GM12878 (cell line): ENCODE measurements around the gene GNPTAB. TPM values are rescaled to one million over a fixed set of nuclear protein-coding genes. Genes with fewer than 3 reads are reported as not detected.

Experiments used
- ATAC-seq: fragments of 200-7000 bp; cut with Tn5 transposase; 3 replicates; pipeline ENCODE4 v1.9.1; 2020; ENCODE audit warnings: mild to moderate bottlenecking, moderate library complexity
- BruUV-seq: library from RNA; stranded (reverse); fragments of 400-500 nt; replicated peaks from 2 replicates; lab custom pipeline; 2021; lab: Mats Ljungman, UMichigan
- CTCF ChIA-PET: fragments of 300-600 bp; sonication (Branson Sonifier 250); formaldehyde crosslinking; extraction: SDS; loops from one replicate; lab custom pipeline; 2021; ENCODE audit warnings: inconsistent platforms; lab: Yijun Ruan, JAX
- POLR2A ChIA-PET: fragments of 350-600 bp; formaldehyde crosslinking; extraction: SDS; loops from one replicate; lab custom pipeline; 2021; ENCODE audit warnings: inconsistent platforms; lab: Charles Lee
- RAD21 ChIA-PET: fragments of 300-600 bp; sonication (Branson Sonifier 250); formaldehyde crosslinking; loops from one replicate; lab custom pipeline; 2023; ENCODE audit warnings: antibody characterized with exemption; ENCODE audit not compliant: unreplicated experiment; lab: Charles Lee
- SMC1A ChIA-PET: fragments of 300-600 bp; sonication (Branson Sonifier 250); formaldehyde crosslinking; loops from one replicate; lab custom pipeline; 2023; ENCODE audit not compliant: unreplicated experiment, uncharacterized antibody; lab: Charles Lee
- DNase-seq: peaks from one replicate; pipeline ENCODE4 v3.0.0-alpha.2; 2011; ENCODE audit warnings: low read depth, low spot score
- FAIRE-seq: peaks from 3 replicates; lab custom pipeline; 2011; peaks lifted over from hg19 to GRCh38; lab: Jason Lieb, UNC
- H2AFZ ChIP-seq: 2 replicates; pipeline ENCODE4 v1.6.0; 2011; ENCODE audit warnings: low read depth, low read length, control low read depth; ENCODE audit not compliant: control insufficient read depth
- H3K27ac ChIP-seq: 2 replicates; pipeline ENCODE4 v1.5.1; 2011; ENCODE audit warnings: control low read depth; ENCODE audit not compliant: control insufficient read depth, insufficient read depth
- H3K27me3 ChIP-seq, 2 experiments: replicated peaks in 1 of 2; 2 replicates each; pipeline versions ENCODE4 v1.6.0 to v1.6.1; 2011; ENCODE audit warnings: low read length in 1 of 2; ENCODE audit not compliant: control insufficient read depth in 2 of 2, insufficient read depth in 2 of 2
- H3K36me3 ChIP-seq, 2 experiments: 2 replicates each; pipeline ENCODE4 v1.5.1; 2011; ENCODE audit warnings: low read length in 1 of 2; ENCODE audit not compliant: control insufficient read depth in 2 of 2, insufficient read depth in 2 of 2
- H3K4me1 ChIP-seq: 2 replicates; pipeline ENCODE4 v1.6.1; 2011; ENCODE audit warnings: mild to moderate bottlenecking, low read length, moderate library complexity, mixed read lengths; ENCODE audit not compliant: control insufficient read depth, insufficient read depth
- H3K4me2 ChIP-seq: 2 replicates; pipeline ENCODE4 v1.6.0; 2011; ENCODE audit warnings: control low read depth; ENCODE audit not compliant: control insufficient read depth, insufficient read depth
- H3K4me3 ChIP-seq: fragments of 200-600 bp; sonication (generic); 2 replicates; pipeline ENCODE4 v1.5.1; 2016
- H3K79me2 ChIP-seq: 2 replicates; pipeline ENCODE4 v1.6.0; 2011; ENCODE audit warnings: low read length; ENCODE audit not compliant: control insufficient read depth, insufficient read depth
- H3K9ac ChIP-seq: 2 replicates; pipeline ENCODE4 v1.8.0; 2011; ENCODE audit warnings: low read length, control low read depth, mixed read lengths; ENCODE audit not compliant: control insufficient read depth, insufficient read depth
- H3K9me3 ChIP-seq: replicated peaks from 3 replicates; pipeline ENCODE4 v1.5.1; 2011; ENCODE audit warnings: mild to moderate bottlenecking, low read length; ENCODE audit not compliant: control insufficient read depth, insufficient read depth
- H4K20me1 ChIP-seq: 2 replicates; pipeline ENCODE4 v1.6.0; 2011; ENCODE audit not compliant: control insufficient read depth, insufficient read depth
- CBX5 ChIP-seq: sonication (generic); IDR thresholded peaks from 2 replicates; pipeline ENCODE4 v1.6.1; 2016; ENCODE audit warnings: low read depth, moderate library complexity, mild to moderate bottlenecking, inconsistent platforms
- ETV6 ChIP-seq, 2 experiments: fragments of 450-650 bp in 1 of 2; IDR thresholded peaks in 1 of 2; conservative IDR thresholded peaks in 1 of 2; 2 replicates each; pipeline ENCODE4 v1.6.1; 2014; ENCODE audit warnings: antibody characterized with exemption in 1 of 2, borderline replicate concordance in 1 of 2, low read depth in 1 of 2, mild to moderate bottlenecking in 1 of 2, moderate library complexity in 1 of 2
- EZH2 ChIP-seq: IDR thresholded peaks from 2 replicates; pipeline ENCODE4 v1.6.1; 2012; ENCODE audit warnings: low read depth, mild to moderate bottlenecking, control low read depth, inconsistent platforms, low read length, borderline replicate concordance; ENCODE audit not compliant: control insufficient read depth
- JUNB ChIP-seq: IDR thresholded peaks from 2 replicates; pipeline ENCODE4 v1.6.1; 2016; ENCODE audit warnings: antibody characterized with exemption, mild to moderate bottlenecking
- LARP7 ChIP-seq: fragments of 450-650 bp; IDR thresholded peaks from 2 replicates; pipeline ENCODE4 v1.6.1; 2017; ENCODE audit warnings: mild to moderate bottlenecking
- MTA3 ChIP-seq: IDR thresholded peaks from 2 replicates; pipeline ENCODE4 v1.6.1; 2012; ENCODE audit warnings: low read length, inconsistent platforms, borderline replicate concordance
- MYC ChIP-seq: IDR thresholded peaks from 2 replicates; pipeline ENCODE4 v1.6.1; 2011; ENCODE audit warnings: mild to moderate bottlenecking, low read length, moderate library complexity, inconsistent platforms; ENCODE audit not compliant: insufficient read depth, insufficient replicate concordance, insufficient read length, severe bottlenecking
- PAX5 ChIP-seq: IDR thresholded peaks from 2 replicates; pipeline ENCODE4 v1.6.1; 2011; ENCODE audit warnings: low read depth, low read length, borderline replicate concordance
- RAD21 ChIP-seq: IDR thresholded peaks from 2 replicates; pipeline ENCODE4 v1.6.1; 2011; ENCODE audit warnings: mild to moderate bottlenecking, low read depth, low read length, moderate library complexity; ENCODE audit not compliant: insufficient read depth
- RCOR1 ChIP-seq: conservative IDR thresholded peaks from 2 replicates; pipeline ENCODE4 v1.6.1; 2012; ENCODE audit warnings: low read depth, low read length, improper control_type of control experiment
- RUNX3 ChIP-seq: IDR thresholded peaks from 2 replicates; pipeline ENCODE4 v1.6.1; 2012; ENCODE audit warnings: low read length, inconsistent platforms
- SUZ12 ChIP-seq: fragments of 200-600 bp; sonication (generic); IDR thresholded peaks from one replicate; pipeline ENCODE4 v1.6.1; 2018; ENCODE audit warnings: antibody characterized with exemption, mild to moderate bottlenecking; ENCODE audit not compliant: unreplicated experiment
- whole genome bisulfite sequencing: methylation state at CpG from one replicate; pipeline ENCODE4 v1.1.6; 2016; ENCODE audit warnings: low lambda C conversion rate; ENCODE audit not compliant: insufficient replicate concordance, insufficient coverage; ENCODE audit errors: missing lambda C conversion rate; 5-methylcytosine and 5-hydroxymethylcytosine counted together
- in situ Hi-C: fragments of 300-500 bp; cut with MboI; formaldehyde crosslinking; loops from 9 replicates; pipeline ENCODE4 v1.14.3; 2018; ENCODE audit warnings: mixed read lengths
- intact Hi-C: fragments of 100-400 bp; cut with micrococcal nuclease; formaldehyde crosslinking; loops from one replicate; pipeline ENCODE4 v1.14.2; 2022; ENCODE audit not compliant: unreplicated experiment
- polyA plus RNA-seq, 11 experiments: library from polyadenylated mRNA; depleted of rRNA in 4 of 11; unstranded in 6 of 11; stranded (reverse) in 5 of 11; fragments of >200 nt; fragmentation: Nextera tagmentation in 4 of 11; fragmentation: Illumina TruSeq in 1 of 11; extraction: Ambion mirVana in 4 of 11; extraction: Trizol in 1 of 11; gene quantifications; 1 replicate in 1 of 11; 2 replicates in 10 of 11; pipeline versions ENCODE4 v1.2.1 to v1.2.3, GENCODE V29; 2011 to 2016; ENCODE audit warnings: inconsistent platforms in 2 of 11, missing spikeins in 2 of 11, low read depth in 1 of 11
- total RNA-seq, 4 experiments: library from RNA; depleted of rRNA in 3 of 4; stranded (reverse); fragments of >200 nt in 3 of 4; fragmentation: Illumina TruSeq in 1 of 4; extraction: Trizol in 1 of 4; gene quantifications; 2 replicates each; pipeline versions ENCODE4 v1.2.1 to v1.2.3, GENCODE V29; 2013 to 2021
- TF ChIP-seq, protein P1 (sequence below): fragments of 450-650 bp; IDR thresholded peaks from 2 replicates; pipeline ENCODE4 v1.6.1; 2017; ENCODE audit warnings: low read depth, mild to moderate bottlenecking, moderate library complexity

GNPTAB gene
- total and polyA plus RNA-seq, 10 of the 15 experiments (the other 5 are each of a cell fraction or from before 2014, with no cell fraction given): 9.8 to 38.9 (median 35.3) TPM

DNA sequence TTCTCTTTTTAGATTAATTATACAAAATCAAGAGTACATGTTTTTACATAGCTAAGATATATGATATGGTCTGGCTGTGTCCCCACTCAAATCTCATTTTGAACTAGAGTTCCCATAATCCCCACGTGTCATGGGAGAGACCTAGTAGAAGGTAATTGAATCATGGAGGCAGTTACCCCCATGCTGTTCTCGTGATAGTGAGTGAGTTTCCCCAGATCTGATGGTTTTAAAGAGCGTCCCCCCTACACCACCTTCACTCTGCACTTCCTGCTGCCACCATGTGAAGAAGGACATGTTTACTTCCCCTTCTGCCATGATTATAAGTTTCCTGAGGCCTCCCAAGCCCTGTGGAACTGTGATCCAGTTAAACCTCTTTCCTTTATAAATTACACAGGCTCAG lies 25.2 kb upstream of the GNPTAB start:
- Histone ChIP-seq H3K4me2 (peak overlapping the region; percentile 8; the same call in 1 of the 2 replicates), H3K9me3 (peaks cover 10% of the 10 kb centered on the region), H3K27me3 (no peaks in the 10 kb centered on the region), H4K20me1 (no peaks in the 10 kb centered on the region), H3K36me3 (no peaks in the 10 kb centered on the region), H3K4me1 (peaks cover 62% of the 10 kb centered on the region), H3K9ac (no peak overlapping the region), H2AFZ (peak overlapping the region; percentile 71), H3K79me2 (no peaks in the 10 kb centered on the region), H3K4me3 (no peak overlapping the region), H3K27ac (peak overlapping the region; percentile 75)
- no peak for FAIRE-seq
- no TSS peak for BruUV-seq
- in situ Hi-C loops (no loop called here), intact Hi-C loops (loop anchor here (2.0 kb wide), 1 partner anchor 77 kb away; no protein-coding TSS in a partner anchor)
- SMC1A ChIA-PET: interaction anchor here (0.7 to 2.5 kb wide), 19 partner anchors 9 to 876 kb away, joined by 3 to 18 read pairs (median 4); partner anchors contain the start of gene GNPTAB
- POLR2A ChIA-PET: interaction anchor here (0.7 to 2.0 kb wide), 5 partner anchors 18 to 63 kb away, joined by 3 to 7 read pairs (median 3); partner anchors contain the start of gene DRAM1
- no peak for ATAC-seq
- DNase-seq: no peak
- CTCF ChIA-PET: interaction anchor here (0.8 to 3.2 kb wide), 8 partner anchors 16 to 84 kb away, joined by 3 to 38 read pairs (median 3); no protein-coding TSS in a partner anchor
- TF ChIP-seq ETV6 (conservative IDR thresholded peaks at IDR 0.05 in 1 of 2, IDR thresholded peaks at IDR 0.05 in 1 of 2; ENCODE audit: borderline replicate concordance in 1 of 2, low read depth in 1 of 2): 0 out of 4 replicates have a peak, but pooled peaks of 1 of the 2 experiments have one; percentile 46
- no peak for TF ChIP-seq EZH2
- 81% methylated on average over 3 of the region's 3 CpGs for WGBS
- RAD21 ChIA-PET: interaction anchor here (0.7 to 2.7 kb wide), 6 partner anchors 9 to 46 kb away, joined by 3 to 16 read pairs (median 6); partner anchors contain the start of gene GNPTAB

DNA sequence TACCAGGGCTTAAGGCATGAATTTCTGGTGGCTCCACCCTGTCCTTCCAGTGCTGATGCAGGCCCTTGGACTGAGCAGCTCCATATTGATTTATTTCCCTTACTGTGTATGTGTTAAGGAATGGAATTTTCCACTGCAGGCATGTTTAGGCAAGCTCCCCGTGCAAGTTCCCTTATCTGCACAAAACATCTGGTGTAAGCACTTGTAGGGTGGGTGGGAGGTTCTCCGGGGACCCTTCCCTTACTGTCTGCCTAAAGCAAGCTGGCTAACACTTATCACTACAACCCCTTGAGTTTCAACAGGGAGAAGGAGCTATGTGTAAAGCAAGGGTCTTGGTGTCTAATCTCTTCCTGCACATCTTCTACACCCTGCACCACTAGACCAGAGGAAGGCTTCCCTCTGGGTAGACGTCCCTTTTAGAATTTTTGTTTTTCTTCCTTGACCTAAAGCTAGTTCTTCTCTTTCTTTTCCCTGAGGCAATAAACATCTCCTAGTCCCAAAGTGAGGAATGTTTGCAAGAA lies 24.7 kb upstream of the GNPTAB start:
- H3K4me3 ChIP-seq: no peak overlapping the region
- H3K4me2 ChIP-seq: peak overlapping the region; percentile 26; the same call in 1 of the 2 replicates
- intact Hi-C loops (no loop called here), in situ Hi-C loops (no loop called here)
- H3K79me2 ChIP-seq: no peaks in the 10 kb centered on the region
- H3K27me3 ChIP-seq: no peaks in the 10 kb centered on the region
- no peak overlapping the region for H3K9ac ChIP-seq
- RAD21 ChIA-PET: interaction anchor here (0.8 to 2.7 kb wide), 8 partner anchors 15 to 82 kb away, joined by 3 to 16 read pairs (median 4); partner anchors contain the start of gene GNPTAB
- POLR2A ChIA-PET: interaction anchor here (0.5 to 2.0 kb wide), 8 partner anchors 16 to 63 kb away, joined by 3 to 7 read pairs (median 4); partner anchors contain the start of gene DRAM1
- ATAC-seq (no peak), FAIRE-seq (no peak), DNase-seq (no peak)
- H3K4me1 ChIP-seq: peaks cover 58% of the 10 kb centered on the region
- H4K20me1 ChIP-seq: no peaks in the 10 kb centered on the region
- H2AFZ ChIP-seq: peak overlapping the region; percentile 71
- no TSS peak for BruUV-seq
- CTCF ChIA-PET: interaction anchor here (0.8 to 3.2 kb wide), 9 partner anchors 15 to 83 kb away, joined by 3 to 38 read pairs (median 3); partner anchors contain the start of gene GNPTAB
- SMC1A ChIA-PET: interaction anchor here (0.7 to 2.5 kb wide), 21 partner anchors 8 to 876 kb away, joined by 3 to 18 read pairs (median 4); partner anchors contain the start of gene GNPTAB
- WGBS: 65% methylated on average over 3 of the region's 3 CpGs
- no peaks in the 10 kb centered on the region for H3K36me3 ChIP-seq
- H3K27ac ChIP-seq: peak overlapping the region; percentile 75
- H3K9me3 ChIP-seq: peaks cover 10% of the 10 kb centered on the region
- TF ChIP-seq, protein P1, sequence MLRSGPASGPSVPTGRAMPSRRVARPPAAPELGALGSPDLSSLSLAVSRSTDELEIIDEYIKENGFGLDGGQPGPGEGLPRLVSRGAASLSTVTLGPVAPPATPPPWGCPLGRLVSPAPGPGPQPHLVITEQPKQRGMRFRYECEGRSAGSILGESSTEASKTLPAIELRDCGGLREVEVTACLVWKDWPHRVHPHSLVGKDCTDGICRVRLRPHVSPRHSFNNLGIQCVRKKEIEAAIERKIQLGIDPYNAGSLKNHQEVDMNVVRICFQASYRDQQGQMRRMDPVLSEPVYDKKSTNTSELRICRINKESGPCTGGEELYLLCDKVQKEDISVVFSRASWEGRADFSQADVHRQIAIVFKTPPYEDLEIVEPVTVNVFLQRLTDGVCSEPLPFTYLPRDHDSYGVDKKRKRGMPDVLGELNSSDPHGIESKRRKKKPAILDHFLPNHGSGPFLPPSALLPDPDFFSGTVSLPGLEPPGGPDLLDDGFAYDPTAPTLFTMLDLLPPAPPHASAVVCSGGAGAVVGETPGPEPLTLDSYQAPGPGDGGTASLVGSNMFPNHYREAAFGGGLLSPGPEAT: no peak
- TF ChIP-seq CBX5 (no peak), EZH2 (no peak), SUZ12 (no peak), RUNX3 (no peak), RCOR1 (no peak), RAD21 (no peak), LARP7 (no peak), PAX5 (no peak), MTA3 (no peak), JUNB (no peak), MYC (no peak)
